ENCODE measurements around the gene IRF7. TPM values are rescaled to one million over a fixed set of nuclear protein-coding genes. Genes with fewer than 3 reads are reported as not detected.
A peak's percentile ranks its signal among the peaks of the same experiment; 100 is the strongest.
"Not testable (repeated sequence)": the region's sequence is repeated elsewhere in the genome, so short reads cannot be mapped to it uniquely, and the experiment has no call there.

Gene IRF7
- total RNA-seq, 5 donors from 2014 or later (not counting 1 experiment from before 2014, with no cell fraction given): 58.9 to 128 (median 73.7) TPM

- WGBS (ENCODE audit: insufficient coverage): 7% methylated on average over 40 of the region's 48 CpGs
- Histone ChIP-seq H3K27me3 (replicated peaks in 1 of 2; ENCODE audit: control insufficient read depth in 2 of 2, extremely low read depth in 1 of 2, insufficient read depth in 2 of 2, low read length in 1 of 2) (peaks cover 0 to 13% of the 10 kb centered on the region in 2 experiments), H3K36me3 (ENCODE audit: control insufficient read depth in 2 of 2, extremely low read depth in 1 of 2, insufficient read depth in 1 of 2, low read length in 1 of 2) (peaks cover 6 to 14% of the 10 kb centered on the region in 2 donors), H3K9me3 (no peaks in the 10 kb centered on the region), H3K4me1 (ENCODE audit: control insufficient read depth in 1 of 2, extremely low read depth in 1 of 2, insufficient read depth in 2 of 2, low read length in 2 of 2) (peaks cover 29 to 68% of the 10 kb centered on the region in 2 experiments), H3K27ac (ENCODE audit: low read length) (no peak overlapping the region), H3K4me3 (ENCODE audit: control insufficient read depth in 1 of 2, extremely low read depth in 1 of 2, low read length in 1 of 2) (peak overlapping the region; percentile 74 to 93)
- CTCF ChIA-PET: no interaction called here
- ATAC-seq (replicated peaks in 1 of 4): no peak
- DNase-seq: no peak
- POLR2A ChIA-PET: interaction anchor here in 1 of 2 donors (0.5 kb wide), 1 partner anchor 8 kb away, joined by 3 read pairs; no protein-coding TSS in a partner anchor
- Mint-ChIP-seq H3K36me3 (peaks cover 7% of the 10 kb centered on the region), H3K9me3 (no peaks in the 10 kb centered on the region), H3K4me3 (peak overlapping the region; percentile 83 to 87 (median 84)), H3K4me1 (peaks cover 56 to 65% (median 61%) of the 10 kb centered on the region in 3 donors), H3K27ac (peak overlapping the region; percentile 83 to 86), H3K27me3 (peaks cover 0 to 5% of the 10 kb centered on the region in 2 donors)
Observed at GRCh38 chr11:576811-577610, 38.7 kb downstream of the IRF7 start.

GRCh38 chr11:575996-576768 is 39.6 kb downstream of the IRF7 start, which contains the start of gene PHRF1:
Gene PHRF1 (plus strand): TSS chr11:576470. CDS start chr11:581513, 5,043 bp downstream.
- peak within 1 kb of the TSS; percentile 84 to 93 for H3K4me3 ChIP-seq (ENCODE audit: control insufficient read depth in 1 of 2, extremely low read depth in 1 of 2, low read length in 1 of 2)
- no peaks in the 10 kb centered on the region for H3K9me3 ChIP-seq
- Mint-ChIP-seq H3K4me3 (peak within 1 kb of the TSS; percentile 89 to 98 (median 89)), H3K36me3 (peaks cover 2% of the 10 kb centered on the region), H3K4me1 (peaks cover 50 to 57% (median 54%) of the 10 kb centered on the region in 3 donors), H3K27ac (peak within 1 kb of the TSS; percentile 96 to 99), H3K27me3 (peaks cover 0 to 5% of the 10 kb centered on the region in 2 donors), H3K9me3 (no peaks in the 10 kb centered on the region)
- peak; percentile 89 to 97 (median 94) for DNase-seq
- peaks cover 0 to 17% of the 10 kb centered on the region in 2 experiments for H3K27me3 ChIP-seq (replicated peaks in 1 of 2; ENCODE audit: control insufficient read depth in 2 of 2, extremely low read depth in 1 of 2, insufficient read depth in 2 of 2, low read length in 1 of 2)
- peak; percentile 84 to 91 (median 87) for ATAC-seq (replicated peaks in 1 of 4)
- ChIA-PET POLR2A (interaction anchor here in 1 of 2 donors (0.7 kb wide), 1 partner anchor 240 kb away, joined by 3 read pairs; no protein-coding TSS in a partner anchor), CTCF (interaction anchor here in 1 of 2 donors (0.5 to 1.3 kb wide), 4 partner anchors 21 to 150 kb away, joined by 3 to 12 read pairs (median 6); no protein-coding TSS in a partner anchor)
- peak within 1 kb of the TSS; percentile 91 for H3K27ac ChIP-seq (ENCODE audit: low read length)
- WGBS (ENCODE audit: insufficient coverage): under 1% methylated on average over 71 of the region's 99 CpGs
- peaks cover 0 to 6% of the 10 kb centered on the region in 2 donors for H3K36me3 ChIP-seq (ENCODE audit: control insufficient read depth in 2 of 2, extremely low read depth in 1 of 2, insufficient read depth in 1 of 2, low read length in 1 of 2)
- H3K4me1 ChIP-seq (ENCODE audit: control insufficient read depth in 1 of 2, extremely low read depth in 1 of 2, insufficient read depth in 2 of 2, low read length in 2 of 2): peaks cover 29 to 61% of the 10 kb centered on the region in 2 experiments

- H3K4me3 ChIP-seq (ENCODE audit: control insufficient read depth in 1 of 2, extremely low read depth in 1 of 2, low read length in 1 of 2): peak overlapping the region; percentile 34 to 44
- Mint-ChIP-seq H3K27me3 (peaks cover 0 to 5% of the 10 kb centered on the region in 2 donors), H3K4me1 (peaks cover 46 to 50% (median 50%) of the 10 kb centered on the region in 3 donors), H3K4me3 (peak overlapping the region; percentile 84 to 89 (median 84)), H3K27ac (peak overlapping the region; percentile 61 to 72), H3K9me3 (no peaks in the 10 kb centered on the region), H3K36me3 (no peaks in the 10 kb centered on the region)
- ChIA-PET CTCF (interaction anchor here in 1 of 2 donors (0.5 to 1.3 kb wide), 4 partner anchors 20 to 151 kb away, joined by 3 to 12 read pairs (median 6); no protein-coding TSS in a partner anchor), POLR2A (interaction anchor here in 1 of 2 donors (0.7 kb wide), 1 partner anchor 241 kb away, joined by 3 read pairs; no protein-coding TSS in a partner anchor)
- H3K27me3 ChIP-seq (replicated peaks in 1 of 2; ENCODE audit: control insufficient read depth in 2 of 2, extremely low read depth in 1 of 2, insufficient read depth in 2 of 2, low read length in 1 of 2): peaks cover 0 to 17% of the 10 kb centered on the region in 2 experiments
- DNase-seq: peak in 2 of 35 experiments; percentile 27 to 64
- no peak overlapping the region for H3K27ac ChIP-seq (ENCODE audit: low read length)
- H3K4me1 ChIP-seq (ENCODE audit: control insufficient read depth in 1 of 2, extremely low read depth in 1 of 2, insufficient read depth in 2 of 2, low read length in 2 of 2): peaks cover 29 to 59% of the 10 kb centered on the region in 2 experiments
- no peaks in the 10 kb centered on the region for H3K9me3 ChIP-seq
- peak; percentile 4 to 64 (median 32) for ATAC-seq (replicated peaks in 1 of 4)
- WGBS (ENCODE audit: insufficient coverage): 1% methylated on average over 55 of the region's 81 CpGs
- H3K36me3 ChIP-seq (ENCODE audit: control insufficient read depth in 2 of 2, extremely low read depth in 1 of 2, insufficient read depth in 1 of 2, low read length in 1 of 2): peaks cover 0 to 6% of the 10 kb centered on the region in 2 donors
Observed at GRCh38 chr11:575313-575995, 40.3 kb downstream of the IRF7 start.

- Mint-ChIP-seq H3K27me3 (peaks cover 0 to 5% of the 10 kb centered on the region in 2 donors), H3K4me3 (peak overlapping the region; percentile 84 to 89 (median 84)), H3K4me1 (peaks cover 42 to 45% (median 43%) of the 10 kb centered on the region in 3 donors), H3K36me3 (no peaks in the 10 kb centered on the region), H3K9me3 (no peaks in the 10 kb centered on the region), H3K27ac (peak overlapping the region; percentile 61 to 72)
- DNase-seq (peak in 1 of 35 experiments; percentile 40), ATAC-seq (replicated peaks in 1 of 4) (peak in 1 of 4 experiments; percentile 2)
- peaks cover 0 to 6% of the 10 kb centered on the region in 2 donors for H3K36me3 ChIP-seq (ENCODE audit: control insufficient read depth in 2 of 2, extremely low read depth in 1 of 2, insufficient read depth in 1 of 2, low read length in 1 of 2)
- no peaks in the 10 kb centered on the region for H3K9me3 ChIP-seq
- H3K27me3 ChIP-seq (replicated peaks in 1 of 2; ENCODE audit: control insufficient read depth in 2 of 2, extremely low read depth in 1 of 2, insufficient read depth in 2 of 2, low read length in 1 of 2): peaks cover 0 to 17% of the 10 kb centered on the region in 2 experiments
- ChIA-PET POLR2A (no interaction called here), CTCF (no interaction called here)
- WGBS (ENCODE audit: insufficient coverage): 28% methylated on average over 19 of the region's 25 CpGs
- H3K27ac ChIP-seq (ENCODE audit: low read length): no peak overlapping the region
- H3K4me1 ChIP-seq (ENCODE audit: control insufficient read depth in 1 of 2, extremely low read depth in 1 of 2, insufficient read depth in 2 of 2, low read length in 2 of 2): peaks cover 27 to 55% of the 10 kb centered on the region in 2 experiments
- peak overlapping the region; percentile 34 to 44 for H3K4me3 ChIP-seq (ENCODE audit: control insufficient read depth in 1 of 2, extremely low read depth in 1 of 2, low read length in 1 of 2)
Observed at GRCh38 chr11:574632-575312, 41.0 kb downstream of the IRF7 start.

- POLR2A ChIA-PET: not testable (repeated sequence)
Observed at GRCh38 chr11:574031-574570, 41.6 kb downstream of the IRF7 start.

More at GRCh38 chr11:574031-574570, 41.6 kb downstream of the IRF7 start:
- H3K36me3 Mint-ChIP-seq; H3K9me3 Mint-ChIP-seq; ATAC-seq (replicated peaks in 1 of 4); H3K36me3 ChIP-seq (ENCODE audit: control insufficient read depth in 2 of 2, extremely low read depth in 1 of 2, insufficient read depth in 1 of 2, low read length in 1 of 2); H3K27ac ChIP-seq (ENCODE audit: low read length); H3K27me3 Mint-ChIP-seq; H3K9me3 ChIP-seq; CTCF ChIA-PET: not testable (repeated sequence)
- 38% methylated on average over 8 of the region's 14 CpGs for WGBS (ENCODE audit: insufficient coverage)
- Histone ChIP-seq H3K4me3 (ENCODE audit: control insufficient read depth in 1 of 2, extremely low read depth in 1 of 2, low read length in 1 of 2) (peak overlapping the region; percentile 12 to 27), H3K4me1 (ENCODE audit: control insufficient read depth in 1 of 2, extremely low read depth in 1 of 2, insufficient read depth in 2 of 2, low read length in 2 of 2) (peaks cover 20 to 55% of the 10 kb centered on the region in 2 experiments), H3K27me3 (replicated peaks in 1 of 2; ENCODE audit: control insufficient read depth in 2 of 2, extremely low read depth in 1 of 2, insufficient read depth in 2 of 2, low read length in 1 of 2) (peaks cover 0 to 17% of the 10 kb centered on the region in 2 experiments)
- peak in 1 of 35 experiments; percentile 51 for DNase-seq
- Mint-ChIP-seq H3K4me1 (peaks cover 36 to 38% (median 36%) of the 10 kb centered on the region in 3 donors), H3K4me3 (peak overlapping the region; percentile 84 to 89 (median 84)), H3K27ac (peak overlapping the region; percentile 47 to 55)
